HCT116 (cell line): Measurements from ENCODE around the gene AKR7A3.

Experiments used
- CTCF ChIP-seq, 3 experiments: fragments of 200-600 bp in 1 of 3; sonication (generic) in 1 of 3; IDR thresholded peaks in 2 of 3; conservative IDR thresholded peaks in 1 of 3; 2 replicates each; pipeline ENCODE4 v1.5.1; 2012 to 2017; ENCODE audit warnings: low read depth in 2 of 3, low read length in 2 of 3, antibody characterized with exemption in 1 of 3, borderline replicate concordance in 1 of 3, control low read depth in 1 of 3, mild to moderate bottlenecking in 1 of 3, mixed read lengths in 1 of 3, mixed run types in 1 of 3, moderate library complexity in 1 of 3; ENCODE audit not compliant: insufficient read depth in 1 of 3
- ELF1 ChIP-seq: IDR thresholded peaks from 2 replicates; pipeline ENCODE4 v1.6.1; 2012; ENCODE audit warnings: low read depth, borderline replicate concordance
- ZNF274 ChIP-seq: fragments of 200-500 bp; sonication (Bioruptor generic); IDR thresholded peaks from 2 replicates; pipeline ENCODE4 v1.6.1; 2014; ENCODE audit warnings: mild to moderate bottlenecking, low read depth, low read length, inconsistent platforms
- TF ChIP-seq, protein P1 (sequence below): IDR thresholded peaks from 2 replicates; pipeline ENCODE4 v1.6.1; 2012; ENCODE audit warnings: low read depth
- TF ChIP-seq, protein P2 (sequence below): IDR thresholded peaks from 2 replicates; pipeline ENCODE4 v1.6.1; 2011; ENCODE audit warnings: mild to moderate bottlenecking, low read length, moderate library complexity; ENCODE audit not compliant: insufficient replicate concordance; ENCODE audit errors: extremely low read depth

- no peak for TF ChIP-seq ZNF274
- TF ChIP-seq, protein P1, sequence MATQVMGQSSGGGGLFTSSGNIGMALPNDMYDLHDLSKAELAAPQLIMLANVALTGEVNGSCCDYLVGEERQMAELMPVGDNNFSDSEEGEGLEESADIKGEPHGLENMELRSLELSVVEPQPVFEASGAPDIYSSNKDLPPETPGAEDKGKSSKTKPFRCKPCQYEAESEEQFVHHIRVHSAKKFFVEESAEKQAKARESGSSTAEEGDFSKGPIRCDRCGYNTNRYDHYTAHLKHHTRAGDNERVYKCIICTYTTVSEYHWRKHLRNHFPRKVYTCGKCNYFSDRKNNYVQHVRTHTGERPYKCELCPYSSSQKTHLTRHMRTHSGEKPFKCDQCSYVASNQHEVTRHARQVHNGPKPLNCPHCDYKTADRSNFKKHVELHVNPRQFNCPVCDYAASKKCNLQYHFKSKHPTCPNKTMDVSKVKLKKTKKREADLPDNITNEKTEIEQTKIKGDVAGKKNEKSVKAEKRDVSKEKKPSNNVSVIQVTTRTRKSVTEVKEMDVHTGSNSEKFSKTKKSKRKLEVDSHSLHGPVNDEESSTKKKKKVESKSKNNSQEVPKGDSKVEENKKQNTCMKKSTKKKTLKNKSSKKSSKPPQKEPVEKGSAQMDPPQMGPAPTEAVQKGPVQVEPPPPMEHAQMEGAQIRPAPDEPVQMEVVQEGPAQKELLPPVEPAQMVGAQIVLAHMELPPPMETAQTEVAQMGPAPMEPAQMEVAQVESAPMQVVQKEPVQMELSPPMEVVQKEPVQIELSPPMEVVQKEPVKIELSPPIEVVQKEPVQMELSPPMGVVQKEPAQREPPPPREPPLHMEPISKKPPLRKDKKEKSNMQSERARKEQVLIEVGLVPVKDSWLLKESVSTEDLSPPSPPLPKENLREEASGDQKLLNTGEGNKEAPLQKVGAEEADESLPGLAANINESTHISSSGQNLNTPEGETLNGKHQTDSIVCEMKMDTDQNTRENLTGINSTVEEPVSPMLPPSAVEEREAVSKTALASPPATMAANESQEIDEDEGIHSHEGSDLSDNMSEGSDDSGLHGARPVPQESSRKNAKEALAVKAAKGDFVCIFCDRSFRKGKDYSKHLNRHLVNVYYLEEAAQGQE: no peak
- no peak for TF ChIP-seq ELF1
- no peak for TF ChIP-seq CTCF (IDR thresholded peaks at IDR 0.05 in 2 of 3, conservative IDR thresholded peaks at IDR 0.05 in 1 of 3; ENCODE audit: borderline replicate concordance in 1 of 3, insufficient read depth in 1 of 3, low read depth in 2 of 3, low read length in 2 of 3)
- TF ChIP-seq, protein P2, sequence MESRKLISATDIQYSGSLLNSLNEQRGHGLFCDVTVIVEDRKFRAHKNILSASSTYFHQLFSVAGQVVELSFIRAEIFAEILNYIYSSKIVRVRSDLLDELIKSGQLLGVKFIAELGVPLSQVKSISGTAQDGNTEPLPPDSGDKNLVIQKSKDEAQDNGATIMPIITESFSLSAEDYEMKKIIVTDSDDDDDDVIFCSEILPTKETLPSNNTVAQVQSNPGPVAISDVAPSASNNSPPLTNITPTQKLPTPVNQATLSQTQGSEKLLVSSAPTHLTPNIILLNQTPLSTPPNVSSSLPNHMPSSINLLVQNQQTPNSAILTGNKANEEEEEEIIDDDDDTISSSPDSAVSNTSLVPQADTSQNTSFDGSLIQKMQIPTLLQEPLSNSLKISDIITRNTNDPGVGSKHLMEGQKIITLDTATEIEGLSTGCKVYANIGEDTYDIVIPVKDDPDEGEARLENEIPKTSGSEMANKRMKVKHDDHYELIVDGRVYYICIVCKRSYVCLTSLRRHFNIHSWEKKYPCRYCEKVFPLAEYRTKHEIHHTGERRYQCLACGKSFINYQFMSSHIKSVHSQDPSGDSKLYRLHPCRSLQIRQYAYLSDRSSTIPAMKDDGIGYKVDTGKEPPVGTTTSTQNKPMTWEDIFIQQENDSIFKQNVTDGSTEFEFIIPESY: no peak
Observed at GRCh38 chr1:19273106-19273843, 15.3 kb downstream of the AKR7A3 start.
